Keratinocyte (primary cell): ENCODE results near the gene TUBB6.

Experiments
- EZH2 ChIP-seq: IDR thresholded peaks from one replicate; pipeline ENCODE4 v1.6.1; 2012; ENCODE audit warnings: inconsistent platforms, mild to moderate bottlenecking, low read length, moderate library complexity
- TF ChIP-seq, protein P1 (sequence below), 3 experiments: IDR thresholded peaks in 1 of 3; conservative IDR thresholded peaks in 1 of 3; optimal IDR thresholded peaks in 1 of 3; 2 replicates in 2 of 3; 3 replicates in 1 of 3; pipeline versions ENCODE3 to v1.5.1; 2011; ENCODE audit warnings: low read length in 3 of 3, mild to moderate bottlenecking in 3 of 3, moderate library complexity in 2 of 3, control low read depth in 1 of 3, inconsistent platforms in 1 of 3; ENCODE audit not compliant: insufficient read depth in 2 of 3; ENCODE audit errors: extremely low read depth in 1 of 3

DNA sequence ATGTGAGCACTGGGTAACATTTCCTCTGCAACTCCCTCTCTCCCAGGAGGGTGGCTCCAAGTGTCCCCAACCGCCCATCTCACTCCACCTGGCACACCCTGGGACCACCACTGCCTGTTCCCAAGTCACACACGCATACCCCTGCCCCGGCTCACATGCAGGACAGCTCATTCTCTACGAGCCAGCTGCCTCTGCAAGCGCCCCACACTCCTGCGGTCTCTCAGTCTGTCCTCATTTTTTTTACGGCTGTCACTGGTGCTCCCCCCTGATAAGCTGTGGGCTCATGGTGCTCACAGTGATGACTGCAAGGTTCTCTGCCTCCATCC is 38.2 kb downstream of the TUBB6 start:
- TF ChIP-seq, protein P1, sequence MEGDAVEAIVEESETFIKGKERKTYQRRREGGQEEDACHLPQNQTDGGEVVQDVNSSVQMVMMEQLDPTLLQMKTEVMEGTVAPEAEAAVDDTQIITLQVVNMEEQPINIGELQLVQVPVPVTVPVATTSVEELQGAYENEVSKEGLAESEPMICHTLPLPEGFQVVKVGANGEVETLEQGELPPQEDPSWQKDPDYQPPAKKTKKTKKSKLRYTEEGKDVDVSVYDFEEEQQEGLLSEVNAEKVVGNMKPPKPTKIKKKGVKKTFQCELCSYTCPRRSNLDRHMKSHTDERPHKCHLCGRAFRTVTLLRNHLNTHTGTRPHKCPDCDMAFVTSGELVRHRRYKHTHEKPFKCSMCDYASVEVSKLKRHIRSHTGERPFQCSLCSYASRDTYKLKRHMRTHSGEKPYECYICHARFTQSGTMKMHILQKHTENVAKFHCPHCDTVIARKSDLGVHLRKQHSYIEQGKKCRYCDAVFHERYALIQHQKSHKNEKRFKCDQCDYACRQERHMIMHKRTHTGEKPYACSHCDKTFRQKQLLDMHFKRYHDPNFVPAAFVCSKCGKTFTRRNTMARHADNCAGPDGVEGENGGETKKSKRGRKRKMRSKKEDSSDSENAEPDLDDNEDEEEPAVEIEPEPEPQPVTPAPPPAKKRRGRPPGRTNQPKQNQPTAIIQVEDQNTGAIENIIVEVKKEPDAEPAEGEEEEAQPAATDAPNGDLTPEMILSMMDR (optimal IDR thresholded peaks at IDR 0.05 in 1 of 3, IDR thresholded peaks at IDR 0.05 in 1 of 3, conservative IDR thresholded peaks at IDR 0.05 in 1 of 3; ENCODE audit: extremely low read depth in 1 of 3, insufficient read depth in 2 of 3, low read length in 3 of 3): no peak
- no peak for TF ChIP-seq EZH2
